Measurements from ENCODE around the gene RPL11.
"Not testable (repeated sequence)": the region's sequence is repeated elsewhere in the genome, so short reads cannot be mapped to it uniquely, and the experiment has no call there.

Gene RPL11

GRCh38 chr1:23691499-23692307 is at the start of gene RPL11:
RPL11 (plus strand) TSS chr1:23691806; CDS start chr1:23691824, 18 bp downstream.
- Histone ChIP-seq H3K27me3 (ENCODE audit: insufficient read depth, low read length) (no peaks in the 10 kb centered on the region), H2AFZ (ENCODE audit: low read depth, low read length) (peak within 1 kb of the TSS; percentile 6), H3K36me3 (ENCODE audit: insufficient read depth, low read length) (peaks cover 43% of the 10 kb centered on the region), H3K4me1 (ENCODE audit: insufficient read depth, low read length) (peaks cover 23% of the 10 kb centered on the region), H3K4me3 (ENCODE audit: low read length) (peak within 1 kb of the TSS; percentile 93), H3K9me3 (ENCODE audit: low read length) (no peaks in the 10 kb centered on the region)

- H3K9me3 ChIP-seq (ENCODE audit: low read length), result no peaks in the 10 kb centered on the region
- H3K4me3 ChIP-seq (ENCODE audit: low read length), result no peak overlapping the region
- no peak overlapping the region for H2AFZ ChIP-seq (ENCODE audit: low read depth, low read length)
- peaks cover 7% of the 10 kb centered on the region for H3K27me3 ChIP-seq (ENCODE audit: insufficient read depth, low read length)
- H3K36me3 ChIP-seq (ENCODE audit: insufficient read depth, low read length), result no peaks in the 10 kb centered on the region
- peaks cover 13% of the 10 kb centered on the region for H3K4me1 ChIP-seq (ENCODE audit: insufficient read depth, low read length)
Observed at GRCh38 chr1:23643736-23644554, 47.7 kb upstream of the RPL11 start.

- Histone ChIP-seq H2AFZ (ENCODE audit: low read depth, low read length) (no peak overlapping the region), H3K27me3 (ENCODE audit: insufficient read depth, low read length) (peaks cover 7% of the 10 kb centered on the region), H3K36me3 (ENCODE audit: insufficient read depth, low read length) (no peaks in the 10 kb centered on the region), H3K4me3 (ENCODE audit: low read length) (no peak overlapping the region), H3K9me3 (ENCODE audit: low read length) (no peaks in the 10 kb centered on the region), H3K4me1 (ENCODE audit: insufficient read depth, low read length) (peaks cover 13% of the 10 kb centered on the region)
Observed at GRCh38 chr1:23644555-23644866, 47.1 kb upstream of the RPL11 start.

- Histone ChIP-seq H3K4me3 (ENCODE audit: low read length) (no peak overlapping the region), H3K9me3 (ENCODE audit: low read length) (no peaks in the 10 kb centered on the region), H3K36me3 (ENCODE audit: insufficient read depth, low read length) (no peaks in the 10 kb centered on the region), H3K4me1 (ENCODE audit: insufficient read depth, low read length) (peaks cover 13% of the 10 kb centered on the region), H2AFZ (ENCODE audit: low read depth, low read length) (no peak overlapping the region), H3K27me3 (ENCODE audit: insufficient read depth, low read length) (peaks cover 4% of the 10 kb centered on the region)
Observed at GRCh38 chr1:23645338-23645737, 46.3 kb upstream of the RPL11 start.

- H3K9me3 ChIP-seq (ENCODE audit: low read length), result no peaks in the 10 kb centered on the region
Observed at GRCh38 chr1:23646091-23646490, 45.5 kb upstream of the RPL11 start.

GRCh38 chr1:23646541-23646940 is 45.1 kb upstream of the RPL11 start:
- H3K36me3 ChIP-seq (ENCODE audit: insufficient read depth, low read length), result no peaks in the 10 kb centered on the region
- H2AFZ ChIP-seq (ENCODE audit: low read depth, low read length), result no peak overlapping the region
- H3K4me1 ChIP-seq (ENCODE audit: insufficient read depth, low read length), result peaks cover 13% of the 10 kb centered on the region

More at GRCh38 chr1:23646091-23646490, 45.5 kb upstream of the RPL11 start:
- Histone ChIP-seq H3K4me1 (ENCODE audit: insufficient read depth, low read length) (peaks cover 13% of the 10 kb centered on the region), H3K4me3 (ENCODE audit: low read length) (no peak overlapping the region), H2AFZ (ENCODE audit: low read depth, low read length) (no peak overlapping the region), H3K36me3 (ENCODE audit: insufficient read depth, low read length) (no peaks in the 10 kb centered on the region), H3K27me3 (ENCODE audit: insufficient read depth, low read length) (peaks cover 4% of the 10 kb centered on the region)

GRCh38 chr1:23648576-23648975 is 43.0 kb upstream of the RPL11 start:
- no peaks in the 10 kb centered on the region for H3K36me3 ChIP-seq (ENCODE audit: insufficient read depth, low read length)
- peaks cover 7% of the 10 kb centered on the region for H3K27me3 ChIP-seq (ENCODE audit: insufficient read depth, low read length)
- H3K4me3 ChIP-seq (ENCODE audit: low read length), result no peak overlapping the region
- H3K4me1 ChIP-seq (ENCODE audit: insufficient read depth, low read length), result peaks cover 11% of the 10 kb centered on the region
- no peaks in the 10 kb centered on the region for H3K9me3 ChIP-seq (ENCODE audit: low read length)
- no peak overlapping the region for H2AFZ ChIP-seq (ENCODE audit: low read depth, low read length)

More at GRCh38 chr1:23646541-23646940, 45.1 kb upstream of the RPL11 start:
- peaks cover 7% of the 10 kb centered on the region for H3K27me3 ChIP-seq (ENCODE audit: insufficient read depth, low read length)
- no peaks in the 10 kb centered on the region for H3K9me3 ChIP-seq (ENCODE audit: low read length)
- H3K4me3 ChIP-seq (ENCODE audit: low read length), result no peak overlapping the region

- H2AFZ ChIP-seq (ENCODE audit: low read depth, low read length); H3K4me1 ChIP-seq (ENCODE audit: insufficient read depth, low read length); H3K9me3 ChIP-seq (ENCODE audit: low read length); H3K36me3 ChIP-seq (ENCODE audit: insufficient read depth, low read length); H3K4me3 ChIP-seq (ENCODE audit: low read length); H3K27me3 ChIP-seq (ENCODE audit: insufficient read depth, low read length): not testable (repeated sequence)
Observed at GRCh38 chr1:23649157-23649556, 42.4 kb upstream of the RPL11 start.

GRCh38 chr1:23650344-23650990 is 41.1 kb upstream of the RPL11 start:
- Histone ChIP-seq H3K9me3 (ENCODE audit: low read length) (no peaks in the 10 kb centered on the region), H3K27me3 (ENCODE audit: insufficient read depth, low read length) (peaks cover 7% of the 10 kb centered on the region), H3K36me3 (ENCODE audit: insufficient read depth, low read length) (no peaks in the 10 kb centered on the region), H2AFZ (ENCODE audit: low read depth, low read length) (no peak overlapping the region), H3K4me1 (ENCODE audit: insufficient read depth, low read length) (no peaks in the 10 kb centered on the region), H3K4me3 (ENCODE audit: low read length) (no peak overlapping the region)

- H3K4me1 ChIP-seq (ENCODE audit: insufficient read depth, low read length), result no peaks in the 10 kb centered on the region
- H3K4me3 ChIP-seq (ENCODE audit: low read length), result no peak overlapping the region
- peaks cover 3% of the 10 kb centered on the region for H3K27me3 ChIP-seq (ENCODE audit: insufficient read depth, low read length)
Observed at GRCh38 chr1:23651069-23651808, 40.4 kb upstream of the RPL11 start.

GRCh38 chr1:23657659-23658275 is 33.8 kb upstream of the RPL11 start:
- no peaks in the 10 kb centered on the region for H3K27me3 ChIP-seq (ENCODE audit: insufficient read depth, low read length)
- no peaks in the 10 kb centered on the region for H3K9me3 ChIP-seq (ENCODE audit: low read length)
- no peak overlapping the region for H2AFZ ChIP-seq (ENCODE audit: low read depth, low read length)
- no peaks in the 10 kb centered on the region for H3K4me1 ChIP-seq (ENCODE audit: insufficient read depth, low read length)
- no peaks in the 10 kb centered on the region for H3K36me3 ChIP-seq (ENCODE audit: insufficient read depth, low read length)
- H3K4me3 ChIP-seq (ENCODE audit: low read length), result no peak overlapping the region

More at GRCh38 chr1:23651069-23651808, 40.4 kb upstream of the RPL11 start:
- Histone ChIP-seq H3K9me3 (ENCODE audit: low read length) (no peaks in the 10 kb centered on the region), H3K36me3 (ENCODE audit: insufficient read depth, low read length) (no peaks in the 10 kb centered on the region), H2AFZ (ENCODE audit: low read depth, low read length) (no peak overlapping the region)

- Histone ChIP-seq H2AFZ (ENCODE audit: low read depth, low read length) (no peak overlapping the region), H3K9me3 (ENCODE audit: low read length) (no peaks in the 10 kb centered on the region), H3K4me1 (ENCODE audit: insufficient read depth, low read length) (no peaks in the 10 kb centered on the region), H3K36me3 (ENCODE audit: insufficient read depth, low read length) (no peaks in the 10 kb centered on the region), H3K4me3 (ENCODE audit: low read length) (no peak overlapping the region), H3K27me3 (ENCODE audit: insufficient read depth, low read length) (no peaks in the 10 kb centered on the region)
Observed at GRCh38 chr1:23660671-23661070, 30.9 kb upstream of the RPL11 start.

Measured in neuron (in vitro differentiated cells).